NT2/D1 (cell line): ENCODE measurements around the gene XAGE2.

Source experiments
- SUZ12 ChIP-seq: IDR thresholded peaks from 2 replicates; pipeline ENCODE4 v1.6.1; 2011; ENCODE audit not compliant: insufficient read length, insufficient read depth; ENCODE audit errors: extremely low read depth
- YY1 ChIP-seq: IDR thresholded peaks from 2 replicates; pipeline ENCODE4 v1.6.1; 2011; ENCODE audit not compliant: insufficient read length, insufficient read depth
- ZNF274 ChIP-seq: IDR thresholded peaks from 2 replicates; pipeline ENCODE4 v1.6.1; 2011; ENCODE audit warnings: mild to moderate bottlenecking, low read depth, low read length

- TF ChIP-seq YY1 (no peak), ZNF274 (no peak), SUZ12 (no peak)
Observed at GRCh38 chrX:52353838-52354237, 15.0 kb upstream of the XAGE2 start.
